H1 (cell line): Measurements from ENCODE around the gene MRPS17. TPM values are rescaled to one million over a fixed set of nuclear protein-coding genes. Genes with fewer than 3 reads are reported as not detected.

Experiments used
- CTCF ChIA-PET: fragments of 300-600 bp; sonication (Branson Sonifier 250); formaldehyde crosslinking; loops from one replicate; lab custom pipeline; 2021; ENCODE audit not compliant: partially characterized antibody; lab: Charles Lee
- POLR2A ChIA-PET: fragments of 300-600 bp; sonication (Branson Sonifier 250); formaldehyde crosslinking; loops from one replicate; lab custom pipeline; 2021; ENCODE audit warnings: inconsistent platforms; ENCODE audit not compliant: partially characterized antibody; lab: Charles Lee
- DNase-seq, 2 experiments: peaks; one replicate each; pipeline versions ENCODE4 v3.0.0 to v3.0.0-alpha.2; 2010 to 2022; ENCODE audit warnings: low spot score in 2 of 2, low read depth in 1 of 2, mixed read lengths in 1 of 2
- FAIRE-seq: peaks from 2 replicates; lab custom pipeline; 2011; peaks lifted over from hg19 to GRCh38; lab: Jason Lieb, UNC
- H2AFZ ChIP-seq: 2 replicates; pipeline ENCODE4 v1.8.1; 2012; ENCODE audit warnings: low read length, inconsistent platforms
- H2AK5ac ChIP-seq: 2 replicates; pipeline ENCODE4 v1.6.1; 2013; ENCODE audit warnings: low read depth, low read length
- H2BK120ac ChIP-seq: replicated peaks from 2 replicates; pipeline ENCODE3; 2013; ENCODE audit warnings: low read depth, low read length, inconsistent platforms
- H2BK12ac ChIP-seq: 2 replicates; pipeline ENCODE4 v1.6.1; 2013; ENCODE audit warnings: low read depth, low read length
- H2BK15ac ChIP-seq: 2 replicates; pipeline ENCODE4 v1.6.1; 2013; ENCODE audit warnings: low read length
- H2BK20ac ChIP-seq: 2 replicates; pipeline ENCODE4 v1.6.1; 2013; ENCODE audit warnings: low read length
- H2BK5ac ChIP-seq: 2 replicates; pipeline ENCODE4 v1.6.1; 2013; ENCODE audit warnings: low read depth, low read length
- H3K14ac ChIP-seq: 2 replicates; pipeline ENCODE4 v1.6.1; 2013; ENCODE audit warnings: inconsistent platforms; ENCODE audit not compliant: insufficient read length
- H3K18ac ChIP-seq: 2 replicates; pipeline ENCODE4 v1.6.1; 2013; ENCODE audit warnings: low read length; ENCODE audit errors: extremely low read depth
- H3K23ac ChIP-seq: 2 replicates; pipeline ENCODE4 v1.6.1; 2013; ENCODE audit warnings: inconsistent platforms; ENCODE audit not compliant: insufficient read length
- H3K23me2 ChIP-seq: 2 replicates; pipeline ENCODE4 v1.6.1; 2013; ENCODE audit warnings: low read depth, low read length
- H3K27ac ChIP-seq: 2 replicates; pipeline ENCODE4 v1.6.1; 2011; ENCODE audit warnings: low read depth, low read length, inconsistent platforms
- H3K27me3 ChIP-seq, 4 experiments: replicated peaks in 1 of 4; 1 replicate in 1 of 4; 2 replicates in 3 of 4; pipeline versions ENCODE4 v1.6.1 to v1.8.1; 2011 to 2013; ENCODE audit warnings: low read length in 3 of 4, mild to moderate bottlenecking in 3 of 4, inconsistent platforms in 2 of 4, mixed read lengths in 2 of 4, moderate library complexity in 1 of 4; ENCODE audit not compliant: control insufficient read depth in 3 of 4, insufficient read depth in 3 of 4; ENCODE audit errors: extremely low read depth in 1 of 4
- H3K36me3 ChIP-seq, 4 experiments: 2 replicates each; pipeline versions ENCODE4 v1.6.1 to v1.8.1; 2011 to 2013; ENCODE audit warnings: mild to moderate bottlenecking in 4 of 4, low read length in 3 of 4, moderate library complexity in 2 of 4, control low read depth in 1 of 4, inconsistent platforms in 1 of 4; ENCODE audit not compliant: insufficient read depth in 4 of 4, control insufficient read depth in 2 of 4
- H3K4ac ChIP-seq: replicated peaks from 2 replicates; pipeline ENCODE3; 2013; ENCODE audit warnings: low read length, low read depth, mixed read lengths, inconsistent platforms; ENCODE audit not compliant: insufficient read length
- H3K4me1 ChIP-seq, 4 experiments: replicated peaks in 1 of 4; 1 replicate in 1 of 4; 2 replicates in 3 of 4; pipeline versions ENCODE4 v1.6.1 to v1.8.1; 2011 to 2013; ENCODE audit warnings: low read length in 3 of 4, inconsistent platforms in 2 of 4, mixed read lengths in 1 of 4; ENCODE audit not compliant: insufficient read depth in 4 of 4, control insufficient read depth in 3 of 4
- H3K4me2 ChIP-seq, 2 experiments: 2 replicates each; pipeline versions ENCODE4 v1.6.1 to v1.8.1; 2011 to 2013; ENCODE audit warnings: low read depth in 2 of 2, low read length in 2 of 2, control low read depth in 1 of 2, inconsistent platforms in 1 of 2, mild to moderate bottlenecking in 1 of 2; ENCODE audit not compliant: insufficient read depth in 1 of 2
- H3K4me3 ChIP-seq, 4 experiments: fragments of 200-600, 300-600 bp in 1 of 4; sonication (generic), shearing (Covaris generic), sonication (Bioruptor Twin) in 1 of 4; 2 replicates each; pipeline versions ENCODE4 v1.5.1 to v1.8.1; 2011 to 2016; ENCODE audit warnings: low read length in 4 of 4, low read depth in 3 of 4, control low read depth in 2 of 4, inconsistent platforms in 2 of 4, mild to moderate bottlenecking in 2 of 4, mixed read lengths in 1 of 4, moderate library complexity in 1 of 4; ENCODE audit not compliant: insufficient read depth in 2 of 4; ENCODE audit errors: extremely low read depth in 1 of 4
- H3K56ac ChIP-seq: replicated peaks from 2 replicates; pipeline ENCODE3; 2013; ENCODE audit warnings: low read depth, mild to moderate bottlenecking, mixed read lengths, low read length, inconsistent platforms; ENCODE audit not compliant: insufficient read length
- H3K79me1 ChIP-seq: 2 replicates; pipeline ENCODE4 v1.6.1; 2013; ENCODE audit warnings: low read depth, low read length, control low read depth
- H3K79me2 ChIP-seq, 2 experiments: 2 replicates each; pipeline versions ENCODE4 v1.6.1 to v1.8.1; 2012 to 2013; ENCODE audit warnings: low read length in 2 of 2, mild to moderate bottlenecking in 2 of 2, inconsistent platforms in 1 of 2; ENCODE audit not compliant: insufficient read depth in 2 of 2, control insufficient read depth in 1 of 2
- H3K9ac ChIP-seq, 4 experiments: replicated peaks in 1 of 4; 1 replicate in 1 of 4; 2 replicates in 3 of 4; pipeline versions ENCODE4 v1.6.1 to v1.8.1; 2011 to 2013; ENCODE audit warnings: low read depth in 3 of 4, low read length in 3 of 4, control low read depth in 2 of 4, mild to moderate bottlenecking in 2 of 4, moderate library complexity in 2 of 4, inconsistent platforms in 1 of 4; ENCODE audit errors: extremely low read depth in 1 of 4
- H3K9me3 ChIP-seq, 2 experiments: 2 replicates each; pipeline versions ENCODE4 v1.6.1 to v1.8.1; 2012 to 2013; ENCODE audit warnings: mild to moderate bottlenecking in 2 of 2, moderate library complexity in 2 of 2, control low read depth in 1 of 2, inconsistent platforms in 1 of 2, low read depth in 1 of 2, low read length in 1 of 2, mixed read lengths in 1 of 2; ENCODE audit not compliant: insufficient read depth in 2 of 2
- H4K20me1 ChIP-seq, 2 experiments: replicated peaks in 1 of 2; 2 replicates each; pipeline versions ENCODE3 to v1.8.1; 2011 to 2013; ENCODE audit warnings: inconsistent platforms in 2 of 2, low read length in 2 of 2, mild to moderate bottlenecking in 1 of 2; ENCODE audit not compliant: insufficient read depth in 2 of 2, control insufficient read depth in 1 of 2
- H4K5ac ChIP-seq: 2 replicates; pipeline ENCODE4 v1.6.1; 2013; ENCODE audit warnings: low read length, low read depth, mixed read lengths, inconsistent platforms; ENCODE audit not compliant: insufficient read length
- H4K8ac ChIP-seq: 2 replicates; pipeline ENCODE4 v1.8.0; 2013; ENCODE audit warnings: mild to moderate bottlenecking, moderate library complexity, low read length, inconsistent platforms; ENCODE audit not compliant: insufficient read depth; ENCODE audit errors: extremely low read depth
- H4K91ac ChIP-seq: replicated peaks from 2 replicates; pipeline ENCODE3; 2013; ENCODE audit warnings: low read length, mixed read lengths, inconsistent platforms; ENCODE audit not compliant: insufficient read length
- CBX8 ChIP-seq: fragments of 300-800, 300-1000 bp; sonication (generic); IDR thresholded peaks from 2 replicates; pipeline ENCODE4 v1.7.1; 2016; ENCODE audit warnings: low read depth, low read length, borderline replicate concordance
- CREB1 ChIP-seq: IDR thresholded peaks from 2 replicates; pipeline ENCODE4 v1.6.1; 2012; ENCODE audit warnings: inconsistent platforms
- CTBP2 ChIP-seq: IDR thresholded peaks from 2 replicates; pipeline ENCODE4 v1.7.0; 2011; ENCODE audit warnings: borderline replicate concordance, mild to moderate bottlenecking, moderate library complexity, mixed read lengths, low read length; ENCODE audit not compliant: insufficient read depth, insufficient read length
- EP300 ChIP-seq, 2 experiments: IDR thresholded peaks; 1 replicate in 1 of 2; 2 replicates in 1 of 2; pipeline ENCODE4 v1.6.1; 2011 to 2012; ENCODE audit warnings: low read depth in 2 of 2, low read length in 2 of 2, mild to moderate bottlenecking in 2 of 2, borderline replicate concordance in 1 of 2, inconsistent platforms in 1 of 2, moderate library complexity in 1 of 2
- FOSL1 ChIP-seq: IDR thresholded peaks from 2 replicates; pipeline ENCODE4 v1.6.1; 2011; ENCODE audit warnings: mild to moderate bottlenecking, low read depth, low read length, moderate library complexity; ENCODE audit not compliant: insufficient read depth
- JUN ChIP-seq: IDR thresholded peaks from 2 replicates; pipeline ENCODE4 v1.6.1; 2011; ENCODE audit warnings: low read depth, mild to moderate bottlenecking, improper control_type of control experiment, low read length
- JUND ChIP-seq: IDR thresholded peaks from 2 replicates; pipeline ENCODE4 v1.6.1; 2011; ENCODE audit warnings: mild to moderate bottlenecking, improper control_type of control experiment, low read length
- KDM4A ChIP-seq: IDR thresholded peaks from one replicate; pipeline ENCODE4 v1.7.1; 2012; ENCODE audit warnings: low read depth, mild to moderate bottlenecking, moderate library complexity, low read length, inconsistent platforms; ENCODE audit not compliant: severe bottlenecking
- PHF8 ChIP-seq: fragments of 200-600 bp; sonication (generic); conservative IDR thresholded peaks from 2 replicates; pipeline ENCODE4 v1.7.1; 2012; ENCODE audit warnings: low read depth, mild to moderate bottlenecking, inconsistent platforms, low read length, moderate library complexity
- RAD21 ChIP-seq, 2 experiments: IDR thresholded peaks in 1 of 2; conservative IDR thresholded peaks in 1 of 2; 2 replicates each; pipeline ENCODE4 v1.6.1; 2011; ENCODE audit warnings: low read depth in 2 of 2, low read length in 2 of 2, improper control_type of control experiment in 1 of 2, inconsistent platforms in 1 of 2, mild to moderate bottlenecking in 1 of 2, moderate library complexity in 1 of 2
- SIX5 ChIP-seq: IDR thresholded peaks from 2 replicates; pipeline ENCODE4 v1.6.1; 2011; ENCODE audit warnings: mild to moderate bottlenecking, low read depth, low read length
- SRF ChIP-seq: IDR thresholded peaks from 2 replicates; pipeline ENCODE4 v1.6.1; 2011; ENCODE audit warnings: mild to moderate bottlenecking, low read depth, low read length, moderate library complexity
- TCF12 ChIP-seq: IDR thresholded peaks from 2 replicates; pipeline ENCODE4 v1.6.1; 2011; ENCODE audit warnings: low read depth, mild to moderate bottlenecking, low read length
- TEAD4 ChIP-seq: IDR thresholded peaks from 2 replicates; pipeline ENCODE4 v1.6.1; 2012; ENCODE audit warnings: low read depth, low read length, inconsistent platforms, mixed read lengths
- WGBS, 2 experiments: shearing (Covaris generic) in 1 of 2; methylation state at CpG; one replicate each; pipeline versions ENCODE4 v1.1.6 to v1.1.7; 2013 to 2015; ENCODE audit warnings: low lambda C conversion rate in 2 of 2, mixed read lengths in 2 of 2, inconsistent platforms in 1 of 2, low coverage in 1 of 2, missing lambda C conversion rate in 1 of 2; ENCODE audit not compliant: insufficient replicate concordance in 2 of 2, insufficient coverage in 1 of 2, insufficient read length in 1 of 2; ENCODE audit errors: extremely low coverage in 1 of 2, missing lambda C conversion rate in 1 of 2; 5-methylcytosine and 5-hydroxymethylcytosine counted together
- polyA plus RNA-seq, 7 experiments: library from polyadenylated mRNA; depleted of rRNA in 3 of 7; stranded (reverse) in 5 of 7; unstranded in 2 of 7; fragments of >200 nt in 5 of 7; fragments of 200-250 nt in 2 of 7; gene quantifications; 1 replicate in 5 of 7; 2 replicates in 1 of 7; 4 replicates in 1 of 7; pipeline versions ENCODE4 v1.2.1 to v1.2.3, GENCODE V29; 2011 to 2013; ENCODE audit warnings: missing spikeins in 2 of 7, mixed read lengths in 2 of 7
- total RNA-seq: library from RNA; stranded (reverse); fragmentation: NEBNext Ultra II Directional; extraction: Animal tissue kit (Norgen Biotek cat#: 25700); gene quantifications from 2 replicates; pipeline ENCODE4 v1.2.1, GENCODE V29; 2021

Gene MRPS17
- total and polyA plus RNA-seq, 2 of the 8 experiments (the other 6 are each of a cell fraction or from before 2014, with no cell fraction given) = 15.8 to 27.3 TPM

DNA sequence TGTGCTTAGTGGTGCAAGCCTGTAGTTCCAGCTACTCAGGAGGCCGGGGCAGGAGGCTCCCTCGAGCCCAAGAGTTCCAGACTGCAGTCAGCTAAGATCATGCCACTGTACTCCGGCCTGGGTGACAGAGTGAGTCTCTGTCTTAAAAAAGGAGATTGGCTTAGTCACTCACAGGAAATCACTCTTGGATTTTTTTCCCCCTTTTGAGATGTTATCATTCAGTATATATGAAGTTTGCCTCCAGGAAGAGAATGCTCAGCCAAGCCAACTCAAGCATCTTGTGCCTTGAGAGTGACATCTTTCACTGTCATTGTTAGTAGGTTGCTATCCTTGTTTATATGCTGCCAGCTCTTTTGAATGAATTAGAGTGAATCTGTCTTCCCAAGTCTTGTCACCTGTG, 40.7 kb downstream of the MRPS17 start:
- no peak overlapping the region for H3K4ac ChIP-seq
- 98% methylated on average over 3 of the region's 3 CpGs; no CpG with 5 or more reads in 1 of the 2 experiments for WGBS, 2 experiments
- H3K79me2 ChIP-seq = no peaks in the 10 kb centered on the region
- no peak overlapping the region for H3K56ac ChIP-seq
- no peak overlapping the region for H3K4me3 ChIP-seq
- POLR2A ChIA-PET = no interaction called here
- no peak overlapping the region for H4K91ac ChIP-seq
- no peaks in the 10 kb centered on the region for H3K79me1 ChIP-seq
- no peak overlapping the region for H2BK20ac ChIP-seq
- peaks cover 0 to 5% of the 10 kb centered on the region in 2 experiments for H4K20me1 ChIP-seq
- no peak overlapping the region for H3K27ac ChIP-seq
- H2BK120ac ChIP-seq = no peak overlapping the region
- H3K9me3 ChIP-seq = no peaks in the 10 kb centered on the region
- no peaks in the 10 kb centered on the region for H3K23me2 ChIP-seq
- no peak overlapping the region for H3K18ac ChIP-seq
- no peak overlapping the region for H4K8ac ChIP-seq
- no peaks in the 10 kb centered on the region for H3K27me3 ChIP-seq
- no peak for DNase-seq
- H3K4me1 ChIP-seq = no peaks in the 10 kb centered on the region
- no peak overlapping the region for H2AK5ac ChIP-seq
- H3K4me2 ChIP-seq = no peak overlapping the region
- no peak overlapping the region for H2AFZ ChIP-seq
- H3K14ac ChIP-seq = no peak overlapping the region
- no peak overlapping the region for H4K5ac ChIP-seq
- TF ChIP-seq JUND (no peak), SIX5 (no peak), SRF (no peak), CREB1 (no peak), KDM4A (no peak), EP300 (IDR thresholded peaks at IDR 0.05; ENCODE audit: borderline replicate concordance in 1 of 2, low read depth in 2 of 2, low read length in 2 of 2) (no peak), RAD21 (IDR thresholded peaks at IDR 0.05 in 1 of 2, conservative IDR thresholded peaks at IDR 0.05 in 1 of 2; ENCODE audit: low read depth in 2 of 2, low read length in 2 of 2) (no peak), CTBP2 (no peak), PHF8 (no peak), FOSL1 (no peak), TEAD4 (no peak), CBX8 (no peak), TCF12 (no peak), JUN (no peak)
- TF ChIP-seq, all 59 proteins: peak for 0
- Histone ChIP-seq H3K9ac (no peak overlapping the region), H2BK5ac (no peak overlapping the region), H2BK15ac (no peak overlapping the region), H3K23ac (no peak overlapping the region), H2BK12ac (no peak overlapping the region), H3K36me3 (peaks cover 2 to 3% (median 3%) of the 10 kb centered on the region in 4 experiments; a peak in 3 of 8 replicates)
- no peak for FAIRE-seq
- CTCF ChIA-PET = interaction anchor here (2.2 kb wide), 1 partner anchor 82 kb away, joined by 8 read pairs; no protein-coding TSS in a partner anchor
